Stimulated activated CD8-positive, alpha-beta memory T cell treated with anti-CD3 and anti-CD28 coated beads, Interleukin-12 subunit alpha, Interleukin-12 subunit beta, amount 100 ng/mL, for 1 hour (primary cell): Measurements from ENCODE around the gene NDUFA13.

ENCODE experiments used
- DNase-seq: peaks from one replicate; pipeline ENCODE4 v3.0.0-alpha.2; 2020; ENCODE audit warnings: low read depth

The NDUFA13 gene

DNA sequence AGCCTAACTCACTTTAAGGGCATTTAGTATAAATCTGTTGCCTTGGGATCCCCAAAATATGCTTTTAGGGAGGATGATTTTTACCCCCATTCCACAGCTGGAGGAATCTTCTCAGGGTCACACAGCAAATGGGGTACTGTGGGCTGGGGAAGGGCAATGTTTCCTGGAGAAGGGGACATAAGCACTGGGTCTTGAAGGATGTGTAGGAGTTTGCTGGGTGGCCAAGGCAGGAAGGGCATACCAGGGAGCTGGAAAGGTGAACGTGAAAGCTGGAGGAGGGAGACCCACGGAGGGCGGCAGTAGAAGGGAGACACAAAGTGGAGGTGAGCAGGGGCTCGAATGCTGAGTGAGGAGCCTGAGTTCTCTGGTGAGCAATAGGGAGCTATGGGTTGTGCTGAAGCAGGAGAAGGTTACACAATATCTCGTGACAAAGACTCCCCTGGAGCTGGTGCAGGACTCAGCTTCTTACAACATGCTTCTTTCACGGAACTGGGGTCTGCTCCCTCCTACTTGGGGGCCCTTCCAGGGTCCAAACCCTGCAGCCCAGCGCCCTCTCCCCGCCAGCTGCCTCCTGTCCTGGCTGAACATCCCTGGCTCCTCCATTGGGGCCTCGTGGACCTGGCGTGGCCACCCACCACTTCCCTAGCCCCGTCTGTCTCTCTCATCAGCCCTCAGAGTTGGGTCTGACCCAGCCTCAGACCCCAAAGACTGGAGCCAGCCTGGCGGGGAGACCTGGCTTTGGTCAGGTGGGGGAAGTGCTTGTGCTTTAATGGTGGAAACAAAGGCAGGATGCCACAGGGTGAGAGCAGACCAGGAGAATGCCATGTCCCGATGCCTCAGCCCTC, 33.1 kb downstream of the NDUFA13 start:
- no peak for DNase-seq

DNA sequence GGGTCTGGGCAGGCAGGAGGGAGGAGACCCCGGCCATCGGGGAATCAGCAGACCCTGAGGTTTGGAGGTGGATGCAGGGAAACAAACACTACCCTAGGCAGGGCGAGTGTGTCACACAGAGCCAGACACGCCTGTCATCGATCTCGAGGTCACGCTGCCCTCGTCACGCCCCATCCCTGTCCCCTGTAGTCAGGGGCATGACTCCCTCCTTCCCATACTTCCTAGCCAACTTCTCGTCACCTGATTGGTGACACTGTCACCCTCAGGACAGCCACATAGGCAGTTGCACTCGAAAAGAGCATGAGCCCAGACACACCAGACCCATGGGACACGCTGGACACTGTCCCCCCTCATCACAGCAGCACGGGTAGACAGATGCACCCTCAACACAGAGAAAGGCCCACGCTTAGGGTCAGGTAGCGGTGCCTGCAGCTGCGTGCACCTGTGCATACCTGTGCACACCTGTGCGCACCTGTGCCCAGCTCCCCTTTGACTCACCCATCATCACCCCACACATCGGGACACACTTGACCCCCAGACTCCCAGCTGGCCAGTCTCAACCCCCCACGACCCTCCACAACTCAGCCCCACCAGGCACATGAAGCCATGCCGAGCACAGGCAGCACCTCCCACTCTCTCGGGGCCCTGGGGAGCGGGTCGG, 33.9 kb downstream of the NDUFA13 start:
- DNase-seq = no peak

DNA sequence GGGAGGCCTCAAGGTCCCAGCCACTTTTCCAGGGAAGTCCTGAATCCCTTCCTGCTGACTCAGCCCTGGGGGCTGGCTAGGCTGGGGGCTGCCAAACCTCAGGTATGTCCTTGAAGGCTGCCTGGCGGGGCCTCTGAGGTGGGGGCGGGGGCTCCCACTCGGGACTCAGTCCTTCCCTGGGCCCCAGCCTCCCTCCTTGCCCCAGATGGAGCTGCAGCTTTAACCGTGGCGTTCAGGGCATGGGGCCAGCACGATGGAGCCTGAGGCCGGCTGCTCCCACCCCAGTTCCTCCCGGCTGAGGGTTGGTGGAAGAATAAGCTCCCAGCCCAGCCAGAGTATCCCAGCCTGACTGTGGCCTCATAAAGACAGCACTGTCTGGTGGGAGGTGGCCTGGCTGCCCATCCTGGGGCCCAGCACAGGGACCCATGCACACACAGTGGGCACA, 34.5 kb downstream of the NDUFA13 start:
- no peak for DNase-seq

DNA sequence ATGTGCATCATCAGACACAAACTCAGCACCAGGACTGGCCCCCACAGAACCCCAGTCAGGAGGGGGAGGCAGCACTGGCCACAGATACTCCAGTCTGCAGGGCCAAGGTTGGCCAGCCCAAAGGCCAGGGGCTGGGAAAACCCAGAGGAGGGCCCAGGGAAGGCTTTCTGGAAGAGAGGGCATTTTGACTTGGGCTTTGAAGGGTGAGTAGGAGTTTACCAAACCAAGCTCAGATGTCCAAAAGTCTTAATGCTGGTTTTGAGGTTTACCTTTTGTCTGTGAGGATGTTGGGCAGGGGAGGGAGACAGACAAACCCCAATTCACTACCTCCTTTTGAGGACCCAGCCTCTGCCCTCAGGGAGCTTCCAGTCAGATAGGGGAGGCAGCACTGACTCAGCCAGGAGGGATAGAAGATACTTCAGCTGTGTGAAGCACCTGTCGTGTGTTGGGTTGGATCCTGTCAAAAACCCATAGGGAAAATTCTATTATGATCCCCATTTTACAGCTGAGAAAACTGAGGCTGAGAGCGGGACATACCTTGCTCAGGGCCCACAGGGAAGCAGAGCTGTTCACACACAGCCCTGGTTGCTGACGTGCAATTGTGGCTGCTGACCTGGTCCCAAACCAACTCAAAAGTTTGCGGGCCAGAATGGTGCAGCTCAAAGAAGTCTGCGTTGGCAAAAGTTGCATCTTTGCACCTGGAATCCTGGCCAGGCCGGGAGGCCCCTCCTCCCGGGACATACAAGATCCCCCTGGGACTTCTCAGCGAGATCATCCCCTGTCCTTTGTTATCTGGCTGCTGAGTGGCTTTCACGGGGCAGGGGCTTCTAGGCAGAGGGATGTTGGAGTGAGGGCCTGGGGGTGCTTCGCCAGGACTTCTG, 35.2 kb downstream of the NDUFA13 start:
- DNase-seq = no peak

DNA sequence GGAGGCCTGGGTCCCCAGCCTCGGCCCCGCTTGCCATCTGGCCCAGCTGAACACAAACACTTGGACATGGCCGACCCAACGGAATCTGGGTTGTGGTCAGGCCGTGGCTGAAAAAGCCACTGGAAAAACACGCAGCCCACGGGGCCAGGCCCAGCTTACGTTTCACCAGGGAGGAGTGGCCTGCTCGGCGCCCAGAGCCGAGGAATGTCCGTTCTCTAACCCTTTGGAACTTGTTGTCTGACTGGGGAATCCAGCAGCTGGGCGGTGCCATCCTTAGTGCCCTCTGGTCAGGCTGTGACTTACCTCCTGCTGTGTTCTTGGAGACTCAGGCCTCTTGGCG, 35.8 kb downstream of the NDUFA13 start:
- DNase-seq = no peak

DNA sequence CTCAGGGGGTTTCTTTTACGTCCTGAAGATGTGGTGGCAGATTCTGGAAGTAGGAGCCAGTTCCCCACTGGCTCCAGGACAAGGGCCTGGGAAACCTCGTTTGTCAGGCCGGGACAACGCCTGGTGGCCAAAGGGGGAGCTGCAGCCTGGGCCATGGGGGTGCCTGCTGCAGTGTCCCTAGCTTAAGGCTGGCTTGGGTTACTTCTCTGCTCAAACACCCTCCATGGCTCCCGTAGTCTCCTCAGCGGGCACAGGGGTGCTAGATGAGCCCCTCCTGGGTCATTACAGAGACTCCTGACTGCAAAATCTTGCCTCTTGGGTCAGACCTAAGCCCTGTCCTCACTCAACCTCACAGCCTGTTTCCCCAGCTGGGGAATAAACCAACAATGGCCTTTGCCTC, 36.8 kb downstream of the NDUFA13 start:
- DNase-seq = no peak

DNA sequence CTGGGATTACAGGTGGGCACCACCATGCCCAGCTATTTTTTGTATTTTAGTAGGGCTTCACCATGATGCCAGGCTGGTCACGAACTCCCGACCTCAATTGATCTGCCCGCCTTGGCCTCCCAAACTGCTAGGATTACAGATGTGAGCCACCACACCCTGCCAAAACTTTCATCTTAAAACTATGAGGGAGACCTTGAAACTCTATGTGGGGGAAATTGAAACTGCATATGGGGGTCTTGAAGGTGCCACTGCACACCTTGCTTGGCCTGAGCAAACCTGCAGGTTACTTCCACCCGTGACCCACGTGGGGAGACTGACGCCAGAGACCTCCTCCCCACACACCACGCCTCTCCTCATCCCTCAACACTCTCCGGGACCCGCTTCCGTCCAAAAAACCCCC, 37.6 kb downstream of the NDUFA13 start:
- DNase-seq = no peak

DNA sequence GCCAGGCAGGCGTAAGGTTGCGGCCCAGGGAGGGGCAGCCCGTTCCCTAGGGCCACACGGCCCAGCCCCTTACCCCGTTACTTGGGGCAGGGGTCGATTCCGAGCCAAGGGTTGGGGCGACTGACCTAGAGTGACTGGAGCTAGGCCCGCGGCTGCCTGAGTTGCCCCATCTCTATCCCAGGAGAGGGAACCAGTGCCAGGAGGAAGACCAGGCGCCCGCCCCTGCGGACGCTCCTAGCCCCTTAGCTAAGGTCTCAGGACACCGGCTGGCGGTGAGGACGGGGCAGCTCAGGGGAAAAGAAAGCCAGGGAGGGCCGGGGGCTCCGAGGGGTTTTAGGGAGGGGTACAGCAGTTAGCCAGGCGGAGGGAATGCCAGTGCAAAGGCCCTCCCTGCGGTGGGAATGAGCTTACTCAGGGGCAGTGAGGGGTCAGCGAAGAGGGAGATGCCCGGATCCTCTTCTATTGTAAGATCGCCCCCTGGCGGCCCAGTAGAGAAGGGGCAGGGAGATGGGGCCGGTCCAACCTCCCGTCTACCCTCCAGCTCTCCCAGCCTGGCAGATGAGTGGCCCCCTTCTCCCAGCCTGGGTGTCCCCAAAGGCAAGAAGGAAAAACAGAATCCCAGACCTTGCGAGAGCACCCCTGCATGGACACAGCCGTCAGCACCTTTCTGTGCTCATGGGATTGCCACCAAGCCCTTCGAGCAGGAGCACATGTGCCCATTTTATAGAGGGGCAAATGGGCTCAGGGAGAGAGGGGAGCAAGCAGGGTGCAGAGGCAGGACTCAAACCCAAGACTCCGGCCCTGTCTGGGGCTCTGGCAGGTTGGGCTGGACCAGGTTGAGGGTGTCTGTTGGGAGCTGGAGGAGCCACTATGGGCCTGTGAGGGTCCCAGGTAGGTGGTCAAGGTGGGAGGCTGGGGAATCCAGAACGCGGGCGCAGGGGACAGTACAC, 38.3 kb downstream of the NDUFA13 start:
- DNase-seq = peak; percentile 36

DNA sequence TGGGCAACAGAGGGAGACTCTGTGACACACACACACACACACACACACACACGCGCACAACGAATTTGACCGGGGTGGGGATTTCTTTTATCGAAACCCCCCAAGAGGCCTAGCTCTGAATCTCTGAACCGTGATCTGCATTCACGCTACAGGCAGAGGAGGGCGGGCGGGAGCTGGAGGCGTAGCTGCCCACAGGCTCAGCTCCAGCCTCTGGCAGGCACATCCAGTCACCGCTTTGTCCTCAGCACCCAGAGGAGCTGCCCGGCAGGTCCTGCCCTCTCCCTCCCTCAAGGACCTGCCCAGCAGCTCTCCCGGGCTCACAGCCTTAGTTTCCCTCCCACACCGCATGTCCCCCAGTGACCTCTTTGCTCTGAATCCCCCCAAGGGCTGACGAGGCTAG, 42.0 kb downstream of the NDUFA13 start:
- no peak for DNase-seq

DNA sequence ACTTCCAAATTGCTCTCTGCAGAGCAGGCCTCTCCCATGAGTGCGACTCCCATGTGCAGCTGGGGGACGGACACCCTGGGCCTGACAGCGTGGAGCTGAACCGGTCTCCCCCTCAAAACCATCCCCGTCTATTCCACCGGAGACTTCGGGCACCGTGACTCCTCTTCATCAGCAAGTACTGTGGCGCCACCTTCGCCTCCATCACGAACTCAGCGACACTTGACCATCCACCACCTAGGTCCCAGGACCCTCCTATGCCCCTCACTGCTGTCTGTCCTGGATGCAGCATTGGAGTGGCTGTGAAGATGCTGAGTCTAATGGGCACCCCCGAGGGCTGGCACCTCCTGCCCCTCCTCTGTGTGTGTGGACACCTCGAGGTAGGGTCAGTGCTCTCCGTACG, 42.6 kb downstream of the NDUFA13 start:
- no peak for DNase-seq

DNA sequence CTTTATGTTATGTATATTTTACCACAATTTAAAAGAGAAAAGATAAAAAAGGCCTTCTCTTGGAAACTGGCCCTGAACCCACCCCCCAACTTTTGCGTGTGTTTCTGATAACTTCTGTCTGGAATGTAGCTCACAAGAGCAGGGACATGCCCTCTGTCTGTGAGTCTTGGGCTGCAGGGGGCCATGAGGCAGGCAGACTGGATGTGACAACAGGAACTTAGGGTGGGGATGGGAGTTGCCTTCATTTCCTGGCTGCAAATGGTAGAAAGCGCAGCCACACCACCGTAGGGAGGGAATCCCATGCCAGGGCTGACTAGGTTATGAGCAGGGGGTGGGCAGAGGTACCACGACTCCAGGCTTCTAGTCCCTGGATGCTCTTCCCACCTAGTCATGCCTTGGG, 43.9 kb downstream of the NDUFA13 start:
- no peak for DNase-seq

DNA sequence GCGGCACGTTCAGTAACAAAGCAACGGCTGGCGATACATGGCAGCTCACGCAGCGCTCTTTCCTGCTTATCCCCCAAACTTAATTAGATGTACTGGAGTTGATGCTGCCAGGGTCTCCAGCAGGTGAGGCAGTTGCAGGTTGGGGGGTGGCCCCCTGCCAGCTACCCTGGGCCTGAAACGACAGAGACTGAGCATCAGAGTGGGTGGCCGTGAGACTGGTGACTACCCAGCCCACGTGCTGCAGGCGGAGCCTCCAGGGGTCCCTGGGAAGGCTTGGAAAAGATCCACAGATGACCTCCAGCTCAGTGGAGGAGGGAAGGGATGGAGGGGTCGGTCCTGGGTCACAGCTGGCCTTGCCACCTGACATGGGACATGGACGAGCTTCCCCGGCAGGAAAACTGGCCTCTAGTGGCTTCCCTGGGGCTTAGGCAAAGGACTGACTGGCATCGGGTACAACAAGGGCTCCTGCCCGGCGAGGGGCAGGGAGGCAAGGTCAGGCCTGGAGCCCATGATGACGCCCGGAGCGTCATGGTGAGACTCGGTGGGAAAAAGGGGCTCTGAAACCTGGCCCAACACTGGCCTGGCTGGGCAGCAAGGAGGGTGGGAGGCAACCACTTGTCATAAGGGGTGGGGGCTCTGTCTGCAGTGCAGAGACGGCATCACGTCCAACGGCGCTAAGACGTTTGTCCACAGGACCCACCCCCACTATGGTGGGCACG, 46.1 kb downstream of the NDUFA13 start:
- DNase-seq = no peak

DNA sequence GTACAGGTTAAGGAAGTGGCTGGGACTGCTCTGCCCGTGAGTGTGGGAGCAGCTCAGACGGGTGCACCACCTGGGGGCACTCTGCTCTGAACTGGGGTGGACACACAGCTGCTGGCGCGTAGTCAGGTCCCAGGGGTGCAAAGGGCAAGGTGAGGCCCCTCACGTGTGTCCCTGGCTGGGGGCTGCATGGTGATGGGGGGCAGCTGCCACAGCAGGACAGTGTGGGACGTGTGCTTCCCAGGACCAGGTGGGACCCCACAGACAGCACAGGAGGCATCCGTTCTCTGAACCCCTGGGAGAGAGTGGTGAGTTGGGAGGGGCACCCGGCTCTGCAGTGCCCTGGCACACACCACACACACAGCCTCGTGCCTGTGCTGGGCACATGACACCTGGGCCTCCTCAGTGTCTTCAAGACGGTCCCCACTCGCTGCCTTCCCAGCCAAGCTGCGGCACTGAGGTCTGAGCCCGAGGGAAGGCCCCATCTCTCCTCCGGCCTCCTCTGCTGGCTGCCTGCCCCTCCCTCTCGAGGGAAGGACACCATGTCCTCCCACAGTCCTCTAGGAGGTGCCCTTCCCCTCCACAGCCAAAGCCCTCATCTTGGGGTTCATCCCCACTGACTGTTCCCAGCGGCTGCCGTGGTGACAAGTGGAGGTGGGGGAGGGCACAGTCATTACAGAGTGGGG, 46.8 kb downstream of the NDUFA13 start:
- no peak for DNase-seq

DNA sequence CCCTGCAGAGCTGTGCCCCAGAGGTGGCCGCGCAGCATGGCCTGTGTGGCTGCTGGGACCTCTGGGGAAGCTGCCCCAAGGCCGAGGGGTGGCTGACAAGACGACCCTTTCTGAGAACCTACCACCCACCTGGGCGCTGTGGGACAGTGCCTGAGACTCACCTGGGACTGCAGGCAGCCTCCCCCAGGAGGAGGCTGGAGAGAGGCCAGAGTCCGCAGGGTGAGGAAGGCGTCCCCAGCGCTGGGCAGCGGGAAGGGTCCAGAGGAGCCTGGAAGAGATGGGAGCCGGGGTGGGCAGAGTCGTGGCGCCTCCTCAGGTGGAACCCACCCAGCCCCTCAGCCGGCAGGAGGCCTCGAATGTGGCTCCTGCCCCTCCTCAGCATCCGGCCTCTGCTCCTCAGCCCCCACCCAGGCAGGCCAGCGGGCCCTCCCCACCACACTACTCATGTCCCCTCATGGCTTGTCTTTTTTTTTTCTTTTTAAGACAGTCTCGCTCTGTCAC, 47.4 kb downstream of the NDUFA13 start:
- DNase-seq = no peak

DNA sequence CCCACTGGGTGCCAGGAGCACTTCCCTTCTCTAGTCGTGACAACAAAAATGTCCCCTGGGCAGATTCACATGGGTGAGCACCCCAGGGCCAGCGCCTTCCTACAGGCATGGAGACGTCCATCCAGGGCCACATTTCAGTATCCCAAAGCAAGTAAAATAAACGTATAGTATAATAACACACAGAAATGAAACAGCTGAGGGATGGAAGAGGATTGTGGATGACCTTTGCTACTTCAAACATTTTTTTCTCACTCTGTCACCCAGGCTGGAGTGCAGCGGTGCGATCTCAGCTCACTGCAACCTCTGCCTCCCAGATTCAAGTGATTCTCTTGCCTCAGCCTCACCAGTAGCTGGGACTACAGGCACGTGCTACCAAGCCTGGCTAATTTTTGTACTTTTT, 50.3 kb downstream of the NDUFA13 start:
- DNase-seq = no peak

DNA sequence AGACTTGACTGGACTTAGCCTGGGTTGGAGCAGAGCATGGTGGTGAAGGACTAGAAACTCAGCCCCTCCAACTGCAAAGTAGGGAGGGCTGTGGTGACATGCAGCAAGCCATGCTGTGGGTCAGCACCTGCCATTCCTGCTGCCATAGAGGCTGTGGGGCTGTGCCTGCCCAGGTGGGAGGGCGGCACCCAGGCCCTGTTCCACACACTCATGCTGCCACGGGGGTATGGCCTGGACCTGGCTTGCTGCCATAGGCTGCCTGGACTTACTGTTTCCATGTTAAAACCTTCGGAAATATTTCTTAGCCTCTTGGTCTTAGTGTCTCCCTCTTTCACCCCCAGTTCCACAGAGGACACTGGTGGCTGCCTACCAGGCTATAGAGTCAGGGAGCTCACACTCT, 51.4 kb downstream of the NDUFA13 start:
- no peak for DNase-seq

DNA sequence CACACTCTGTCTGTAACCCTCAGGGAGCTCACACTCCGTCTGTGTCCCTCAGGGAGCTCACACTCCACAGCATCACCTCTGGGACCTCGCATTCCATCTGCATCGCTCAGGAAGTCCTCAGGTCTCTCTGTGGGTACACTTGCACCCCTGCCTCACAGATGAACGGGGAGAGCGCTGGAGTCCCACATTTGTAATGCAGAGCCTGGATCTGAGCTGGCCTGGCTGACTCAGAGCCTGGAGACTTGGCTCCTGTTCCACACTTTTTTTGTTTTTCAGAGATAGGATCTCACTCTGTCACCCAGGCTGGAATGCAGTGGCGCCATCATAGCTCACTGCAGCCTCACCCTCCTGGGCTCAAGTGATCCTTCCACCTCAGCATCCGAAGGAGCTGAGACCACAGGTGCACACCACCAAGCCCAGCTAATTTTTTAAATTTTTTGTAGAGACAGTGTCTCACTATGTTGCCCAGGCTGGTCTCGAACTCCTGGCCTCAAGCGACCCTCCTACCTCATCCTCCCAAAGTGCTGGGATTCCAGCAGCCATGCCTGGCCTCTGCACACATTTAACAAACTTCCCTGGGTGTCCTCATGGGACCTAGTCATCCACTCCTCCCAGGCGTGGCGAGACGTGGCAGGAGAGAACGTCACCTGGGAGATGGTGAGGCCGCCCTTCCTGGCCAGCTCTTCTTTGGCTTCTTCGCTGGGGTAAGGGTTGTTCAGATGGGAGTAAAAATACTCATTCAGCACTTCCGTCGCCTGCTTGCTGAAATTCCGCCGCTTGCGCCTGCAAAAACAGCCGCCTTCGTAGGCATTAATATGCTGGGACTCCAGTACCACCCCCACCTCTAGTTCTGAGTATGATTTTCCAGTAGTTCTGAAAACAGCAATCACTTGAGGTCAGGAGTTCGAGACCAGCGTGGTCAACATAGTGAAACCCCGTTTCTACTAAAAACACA, 53.1 kb downstream of the NDUFA13 start:
- no peak for DNase-seq

DNA sequence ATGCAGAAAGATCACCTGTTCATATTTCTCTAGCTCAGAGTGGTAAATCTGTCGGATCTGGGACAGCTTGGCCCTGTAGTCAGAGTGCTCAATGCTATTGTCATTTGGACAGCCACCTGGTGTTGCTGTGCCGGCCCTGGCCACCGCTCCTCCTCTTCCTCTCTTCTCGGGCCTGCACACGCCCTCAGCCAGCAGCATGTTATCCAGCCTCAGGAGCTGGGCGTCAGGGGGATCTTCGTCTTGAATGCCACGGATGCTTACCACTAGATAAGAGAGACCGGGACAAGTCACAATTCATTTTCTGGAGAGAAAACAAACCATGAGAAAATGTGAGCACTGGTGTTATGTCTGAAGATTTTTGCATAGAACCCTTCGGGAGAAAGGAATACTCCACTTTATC, 54.5 kb downstream of the NDUFA13 start:
- DNase-seq = no peak
